Sigmoid colon (tissue), 7 donors: ENCODE results near the gene TUBA3D. TPM values are rescaled to one million over a fixed set of nuclear protein-coding genes. Genes with fewer than 3 reads are reported as not detected.
"Not testable (repeated sequence)": the region's sequence is repeated elsewhere in the genome, so short reads cannot be mapped to it uniquely, and the experiment has no call there.

Source experiments
- DNase-seq: peaks from one replicate; pipeline ENCODE4 v3.0.0-alpha.2; 2019
- H3K27ac ChIP-seq, 4 donors: fragments of 200-600 bp; sonication (generic); one replicate each; pipeline ENCODE4 v1.5.1; 2016 to 2019; ENCODE audit warnings: mild to moderate bottlenecking in 1 of 4
- H3K27me3 ChIP-seq, 3 donors: fragments of 200-600 bp; sonication (generic); one replicate each; pipeline ENCODE4 v1.5.1; 2019; ENCODE audit warnings: mild to moderate bottlenecking in 1 of 3
- H3K36me3 ChIP-seq, 4 donors: fragments of 200-600 bp; sonication (generic); one replicate each; pipeline ENCODE4 v1.5.1; 2016 to 2019
- H3K4me1 ChIP-seq, 4 donors: fragments of 200-600 bp; sonication (generic); one replicate each; pipeline ENCODE4 v1.5.1; 2017 to 2019
- H3K4me3 ChIP-seq, 4 donors: fragments of 200-600 bp; sonication (generic); one replicate each; pipeline ENCODE4 v1.5.1; 2017 to 2019; ENCODE audit warnings: mild to moderate bottlenecking in 2 of 4, moderate library complexity in 1 of 4
- H3K9me3 ChIP-seq, 4 donors: fragments of 200-600 bp in 3 of 4; sonication (generic) in 3 of 4; one replicate each; pipeline versions ENCODE4 v1.5.1 to v1.6.1; 2013 to 2019
- EP300 ChIP-seq, 4 donors: sonication (generic); formaldehyde crosslinking; IDR thresholded peaks; one replicate each; pipeline ENCODE4 v1.6.1; 2017; ENCODE audit warnings: antibody characterized with exemption in 4 of 4
- POLR2A ChIP-seq, 2 donors: fragments of 450-650 bp; IDR thresholded peaks; one replicate each; pipeline ENCODE4 v1.6.1; 2016; ENCODE audit warnings: antibody characterized with exemption in 2 of 2, mild to moderate bottlenecking in 2 of 2, moderate library complexity in 2 of 2
- POLR2AphosphoS5 ChIP-seq, 4 donors: sonication (generic); formaldehyde crosslinking; IDR thresholded peaks; one replicate each; pipeline ENCODE4 v1.6.1; 2017; ENCODE audit warnings: antibody characterized with exemption in 4 of 4
- WGBS, 2 donors: extraction: QIAGEN DNeasy Blood & Tissue Kit; methylation state at CpG; one replicate each; pipeline ENCODE4 v1.1.7; 2013; 5-methylcytosine and 5-hydroxymethylcytosine counted together
- intact Hi-C: fragments of 100-400 bp; cut with DNase I; formaldehyde crosslinking; loops from one replicate; pipeline ENCODE4 v1.15.1; 2023
- polyA plus RNA-seq, 3 donors: library from polyadenylated mRNA; stranded (reverse); fragments of 200-250 nt; gene quantifications; one replicate each; pipeline ENCODE4 v1.2.3, GENCODE V29; 2013
- total RNA-seq, 4 donors: library from RNA; depleted of rRNA; stranded (reverse); fragments of >200 nt; gene quantifications; one replicate each; pipeline ENCODE4 v1.1.0, GENCODE V29; 2016
- TF ChIP-seq, protein P1 (sequence below), 4 experiments: fragments of 450-650 bp in 3 of 4; fragments of 200-600 bp in 1 of 4; IDR thresholded peaks; one replicate each; pipeline ENCODE4 v1.5.1; 2016 to 2019; ENCODE audit warnings: antibody characterized with exemption in 4 of 4, mild to moderate bottlenecking in 3 of 4, moderate library complexity in 2 of 4
- donor health status: healthy with polysubstance abuse.
- donor health status: Bipolar disorder and iron deficiency.
- donor health status: healthy.

The TUBA3D gene
- total and polyA plus RNA-seq, 7 donors = 0.54 to 0.60 TPM; not detected in 5

DNA sequence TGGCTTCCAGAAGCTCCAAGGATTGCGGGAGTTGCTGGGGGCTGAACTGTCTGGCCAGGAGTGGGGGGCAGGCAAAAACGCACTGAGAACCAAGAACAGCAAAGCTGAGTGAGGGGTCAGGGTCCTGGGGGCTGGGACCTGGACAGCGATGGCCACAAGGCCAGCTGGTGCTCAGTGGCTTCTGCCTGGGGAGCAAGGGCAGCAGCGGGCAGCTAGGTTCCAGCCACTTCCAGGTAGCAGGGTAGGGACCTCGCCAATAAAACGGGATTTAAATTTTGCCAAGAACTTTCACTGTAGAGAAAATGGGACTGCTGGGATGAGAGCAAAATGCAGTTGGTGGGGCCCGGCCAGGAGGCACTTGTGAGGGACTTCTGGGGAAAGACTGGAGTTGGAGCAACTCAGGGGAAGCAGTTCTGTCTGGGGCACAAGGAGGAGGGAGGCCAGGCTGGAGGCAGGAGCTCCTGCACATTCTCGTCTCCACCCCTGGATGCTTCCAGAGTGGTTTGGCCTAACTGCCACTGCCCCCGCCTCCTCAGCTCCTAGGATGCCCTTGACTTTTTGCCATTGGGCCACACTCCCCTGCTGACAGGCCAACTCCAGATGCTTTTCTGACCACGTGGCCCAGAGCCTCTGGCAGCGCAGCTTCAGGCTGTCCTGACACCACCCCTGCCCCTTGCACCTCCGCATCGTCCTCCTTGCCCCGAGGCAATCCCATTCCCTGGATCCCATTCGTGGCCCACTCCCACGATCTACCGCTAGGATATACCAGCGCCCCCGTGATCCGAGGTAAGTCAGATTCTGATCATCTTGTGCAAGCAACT lies 46.3 kb downstream of the TUBA3D start:
- no peaks in the 10 kb centered on the region for H3K27me3 ChIP-seq
- no peak overlapping the region for H3K4me3 ChIP-seq
- H3K27ac ChIP-seq = no peak overlapping the region
- H3K9me3 ChIP-seq = no peaks in the 10 kb centered on the region
- DNase-seq = peak; percentile 62
- peaks cover 0 to 35% (median 13%) of the 10 kb centered on the region in 4 donors for H3K36me3 ChIP-seq
- peaks cover 0 to under 1% (median 0%) of the 10 kb centered on the region in 4 donors for H3K4me1 ChIP-seq
- intact Hi-C loops = no loop called here
- TF ChIP-seq POLR2AphosphoS5 (IDR thresholded peaks at IDR 0.05) (no peak), POLR2A (IDR thresholded peaks at IDR 0.05) (no peak), EP300 (IDR thresholded peaks at IDR 0.05) (no peak)
- TF ChIP-seq, protein P1, sequence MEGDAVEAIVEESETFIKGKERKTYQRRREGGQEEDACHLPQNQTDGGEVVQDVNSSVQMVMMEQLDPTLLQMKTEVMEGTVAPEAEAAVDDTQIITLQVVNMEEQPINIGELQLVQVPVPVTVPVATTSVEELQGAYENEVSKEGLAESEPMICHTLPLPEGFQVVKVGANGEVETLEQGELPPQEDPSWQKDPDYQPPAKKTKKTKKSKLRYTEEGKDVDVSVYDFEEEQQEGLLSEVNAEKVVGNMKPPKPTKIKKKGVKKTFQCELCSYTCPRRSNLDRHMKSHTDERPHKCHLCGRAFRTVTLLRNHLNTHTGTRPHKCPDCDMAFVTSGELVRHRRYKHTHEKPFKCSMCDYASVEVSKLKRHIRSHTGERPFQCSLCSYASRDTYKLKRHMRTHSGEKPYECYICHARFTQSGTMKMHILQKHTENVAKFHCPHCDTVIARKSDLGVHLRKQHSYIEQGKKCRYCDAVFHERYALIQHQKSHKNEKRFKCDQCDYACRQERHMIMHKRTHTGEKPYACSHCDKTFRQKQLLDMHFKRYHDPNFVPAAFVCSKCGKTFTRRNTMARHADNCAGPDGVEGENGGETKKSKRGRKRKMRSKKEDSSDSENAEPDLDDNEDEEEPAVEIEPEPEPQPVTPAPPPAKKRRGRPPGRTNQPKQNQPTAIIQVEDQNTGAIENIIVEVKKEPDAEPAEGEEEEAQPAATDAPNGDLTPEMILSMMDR (IDR thresholded peaks at IDR 0.05) = no peak
- 84 to 91% methylated on average over 20 of the region's 20 CpGs for WGBS, 2 donors

DNA sequence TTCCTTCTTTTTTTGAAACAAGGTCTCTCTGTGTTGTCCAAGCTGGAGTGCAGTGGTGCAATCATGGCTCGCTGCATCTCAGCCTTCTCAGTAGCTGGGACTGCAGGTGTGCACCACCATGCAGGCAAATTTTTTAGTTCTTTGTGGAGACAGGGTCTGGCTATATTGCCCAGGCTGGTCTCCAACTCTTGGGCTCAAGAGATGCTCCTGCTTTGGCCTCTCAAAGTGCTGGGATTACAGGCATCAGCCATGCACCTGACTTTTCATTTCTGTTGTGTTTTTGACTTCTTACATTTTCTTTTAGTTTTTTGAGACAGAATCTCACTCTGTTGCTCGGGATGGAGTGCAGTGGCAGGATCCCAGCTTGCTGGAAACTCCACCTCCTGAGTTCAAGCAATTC lies 49.3 kb downstream of the TUBA3D start:
- H3K36me3 ChIP-seq, H3K27me3 ChIP-seq, intact Hi-C loops, H3K4me3 ChIP-seq, H3K9me3 ChIP-seq, H3K27ac ChIP-seq: not testable (repeated sequence)
- peak; percentile 32 for DNase-seq
- 89 to 96% methylated on average over 2 of the region's 2 CpGs for WGBS, 2 donors
- peaks cover 0 to 13% (median 4%) of the 10 kb centered on the region in 4 donors for H3K4me1 ChIP-seq

DNA sequence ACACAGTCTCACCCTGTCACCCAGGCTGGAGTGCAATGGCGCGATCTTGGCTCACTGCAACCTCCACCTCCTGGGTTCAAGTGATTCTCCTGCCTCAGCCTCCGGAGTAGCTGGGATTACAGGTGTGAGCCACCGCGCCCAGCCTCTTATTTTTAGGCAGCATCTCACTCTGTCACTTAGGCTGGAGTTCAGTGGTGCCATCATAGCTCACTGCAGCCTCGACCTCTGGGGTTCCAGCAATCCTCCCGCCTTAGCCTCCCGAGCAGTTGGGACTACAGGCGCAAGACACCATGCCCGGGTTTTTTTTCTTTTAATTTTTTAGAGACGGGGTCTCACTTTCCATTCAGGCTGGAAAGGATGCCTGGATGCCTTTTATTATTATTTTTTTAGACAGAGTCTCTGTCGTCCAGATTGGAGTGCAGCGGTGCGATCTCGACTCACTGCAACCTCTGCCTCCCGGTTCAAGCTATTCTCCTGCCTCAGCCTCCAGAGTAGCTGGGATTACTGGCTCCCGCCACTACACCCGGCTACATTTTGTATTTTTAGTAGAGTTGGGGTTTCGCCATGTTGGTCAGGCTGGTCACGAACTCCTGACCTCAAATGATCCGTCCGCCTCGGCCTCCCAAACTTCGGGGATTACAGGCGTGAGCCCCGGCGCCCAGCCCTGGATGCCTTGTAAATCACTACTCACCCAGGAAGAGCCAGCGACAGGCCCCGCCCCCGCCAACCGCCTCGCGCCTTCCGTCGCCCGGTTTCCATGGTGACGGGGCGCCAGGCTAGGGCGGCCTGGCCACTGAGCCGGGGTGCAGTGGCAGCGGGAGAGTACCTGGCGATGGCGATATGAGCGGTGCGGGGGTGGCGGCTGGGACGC lies 51.4 kb downstream of the TUBA3D start, which contains the start of gene CCDC74A:
Gene CCDC74A (plus strand): TSS at position 758 of the 871 bp plus-strand sequence. CDS start 83 bp downstream, at position 841.
- WGBS, 2 donors = 24 to 32% methylated on average over 41 to 42 of the region's 47 CpGs
- Histone ChIP-seq H3K4me3 (peak within 1 kb of the TSS; percentile 30 to 49 (median 42)), H3K27ac (peak within 1 kb of the TSS; percentile 10 to 46 (median 36)), H3K4me1 (peaks cover 0 to 13% (median 4%) of the 10 kb centered on the region in 4 donors)
- not testable (repeated sequence) for H3K9me3 ChIP-seq, H3K27me3 ChIP-seq, H3K36me3 ChIP-seq
- intact Hi-C loops = loop anchor here (2.0 kb wide), 1 partner anchor 35 kb away; the partner anchor contains the start of gene MZT2A
- peak; percentile 82 for DNase-seq

DNA sequence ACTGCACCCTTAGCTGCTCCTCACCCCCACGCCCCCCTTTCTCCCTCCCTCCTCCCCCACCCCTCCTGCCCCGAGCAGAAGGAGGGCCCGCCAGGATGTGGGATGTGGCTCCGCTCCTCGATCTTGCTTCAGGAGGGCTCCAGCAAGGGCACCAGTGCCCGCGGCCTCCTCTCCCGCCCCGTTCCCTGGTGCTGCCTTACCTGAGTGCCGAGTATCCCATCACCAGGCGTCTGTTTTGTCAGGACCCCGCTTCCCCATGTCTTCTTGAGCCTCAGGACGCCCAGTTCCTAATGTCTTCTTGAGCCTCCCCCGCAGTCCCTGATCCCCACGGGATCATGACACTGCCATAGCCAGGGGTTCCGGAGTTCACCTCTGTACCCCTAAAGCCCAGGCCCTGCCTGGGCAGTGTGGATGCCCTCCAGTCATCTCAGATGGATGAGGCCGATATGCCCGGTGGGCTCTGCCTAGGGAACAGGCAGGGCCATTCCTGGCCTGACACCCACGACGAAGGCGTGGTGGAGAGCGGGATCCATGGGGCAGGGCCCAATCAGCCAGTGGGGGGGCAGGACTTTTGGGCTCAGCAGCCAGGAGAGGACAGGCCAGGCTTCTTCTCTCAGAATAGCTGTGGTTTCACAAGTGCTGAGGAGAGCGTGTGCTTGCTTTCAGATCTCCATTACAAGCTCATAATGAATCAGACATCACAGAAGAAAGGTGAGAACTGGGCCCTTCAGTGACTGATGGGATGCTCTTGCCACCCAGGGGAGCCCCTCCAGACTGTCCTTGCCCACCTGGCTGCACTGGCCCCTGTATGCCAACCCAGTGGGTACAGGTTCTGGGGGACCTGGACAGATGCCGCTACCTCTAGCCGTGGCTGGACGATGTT lies 53.3 kb downstream of the TUBA3D start:
- H3K9me3 ChIP-seq, H3K36me3 ChIP-seq, H3K27me3 ChIP-seq, H3K27ac ChIP-seq, intact Hi-C loops: not testable (repeated sequence)
- peaks cover 0 to 13% (median 4%) of the 10 kb centered on the region in 4 donors for H3K4me1 ChIP-seq
- 65 to 69% methylated on average over 25 of the region's 26 CpGs for WGBS, 2 donors
- DNase-seq = peak; percentile 63
- peak overlapping the region in 3 of 4 donors; percentile 40 to 49 (median 45) for H3K4me3 ChIP-seq

DNA sequence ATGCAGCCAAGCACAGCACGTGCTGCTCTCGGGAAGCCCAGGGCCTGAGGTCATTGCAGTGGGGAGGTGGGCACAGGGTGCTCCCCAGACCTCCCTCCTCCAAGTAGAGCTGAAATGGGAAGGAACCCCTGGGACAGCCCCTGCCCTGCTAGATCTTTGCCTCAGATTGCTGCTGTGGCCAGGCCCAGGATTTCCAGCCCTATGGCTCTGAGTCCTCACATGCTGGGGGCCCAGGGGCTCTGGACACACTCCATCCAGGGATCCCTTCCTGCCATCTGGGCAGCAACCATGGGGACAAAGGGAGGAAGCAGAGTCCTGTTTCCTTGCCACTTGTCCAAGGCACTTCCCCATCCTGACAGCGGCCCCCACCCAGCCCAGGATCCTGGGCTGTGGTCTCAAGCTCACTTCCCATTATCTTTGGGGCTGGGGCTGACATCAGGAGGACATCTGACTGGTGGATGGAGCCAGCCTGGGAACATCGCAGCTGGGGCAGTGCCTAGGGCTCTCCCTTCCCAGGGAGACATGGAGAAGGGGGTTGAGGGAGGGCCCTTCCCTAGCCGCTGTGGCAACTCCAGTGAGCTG lies 54.0 kb downstream of the TUBA3D start:
- peak; percentile 47 for DNase-seq
- H3K27ac ChIP-seq = not testable (repeated sequence)
- 91 to 98% methylated on average over 5 of the region's 5 CpGs for WGBS, 2 donors

DNA sequence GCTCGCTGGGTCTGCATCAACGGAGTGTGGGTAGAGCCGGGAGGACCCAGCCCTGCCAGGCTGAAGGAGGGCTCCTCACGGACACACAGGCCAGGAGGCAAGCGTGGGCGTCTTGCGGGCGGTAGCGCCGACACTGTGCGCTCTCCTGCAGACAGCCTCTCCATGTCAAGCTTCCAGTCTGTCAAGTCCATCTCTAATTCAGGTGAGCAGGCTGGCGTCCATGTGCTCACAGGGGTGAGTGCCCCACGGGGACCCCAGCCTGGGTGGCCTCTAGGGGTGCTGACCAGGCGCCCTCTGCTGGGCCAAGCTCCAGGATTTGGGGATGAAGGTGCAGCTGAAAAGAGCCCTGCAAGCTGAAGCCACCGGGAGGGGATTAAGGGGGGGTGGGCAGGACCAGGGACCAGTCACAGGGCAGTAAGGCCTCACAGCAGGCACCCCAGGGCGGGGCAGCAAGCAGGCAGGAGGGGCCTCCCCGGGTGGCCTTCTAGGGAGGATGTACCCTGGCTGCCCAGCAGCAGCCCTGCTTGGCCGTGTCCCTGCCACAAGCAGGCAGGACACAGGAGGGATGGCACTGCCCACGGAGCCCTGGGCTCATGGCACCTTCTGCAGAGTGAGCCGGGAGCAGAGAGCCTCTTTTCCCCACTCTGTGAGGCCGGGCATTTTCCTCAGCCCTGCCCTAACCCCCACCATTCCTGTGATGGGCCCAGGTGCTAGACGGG lies 54.9 kb downstream of the TUBA3D start:
- intact Hi-C loops, H3K36me3 ChIP-seq, H3K4me3 ChIP-seq, H3K27ac ChIP-seq, H3K27me3 ChIP-seq, H3K9me3 ChIP-seq: not testable (repeated sequence)
- H3K4me1 ChIP-seq = peaks cover 0 to 13% (median 4%) of the 10 kb centered on the region in 4 donors
- DNase-seq = peak; percentile 40
- 83% methylated on average over 20 to 21 of the region's 22 CpGs for WGBS, 2 donors

More for the DNA sequence above, 54.0 kb downstream of the TUBA3D start:
- H3K36me3 ChIP-seq, intact Hi-C loops, H3K9me3 ChIP-seq, H3K27me3 ChIP-seq, H3K4me3 ChIP-seq: not testable (repeated sequence)
- peaks cover 0 to 13% (median 4%) of the 10 kb centered on the region in 4 donors for H3K4me1 ChIP-seq

DNA sequence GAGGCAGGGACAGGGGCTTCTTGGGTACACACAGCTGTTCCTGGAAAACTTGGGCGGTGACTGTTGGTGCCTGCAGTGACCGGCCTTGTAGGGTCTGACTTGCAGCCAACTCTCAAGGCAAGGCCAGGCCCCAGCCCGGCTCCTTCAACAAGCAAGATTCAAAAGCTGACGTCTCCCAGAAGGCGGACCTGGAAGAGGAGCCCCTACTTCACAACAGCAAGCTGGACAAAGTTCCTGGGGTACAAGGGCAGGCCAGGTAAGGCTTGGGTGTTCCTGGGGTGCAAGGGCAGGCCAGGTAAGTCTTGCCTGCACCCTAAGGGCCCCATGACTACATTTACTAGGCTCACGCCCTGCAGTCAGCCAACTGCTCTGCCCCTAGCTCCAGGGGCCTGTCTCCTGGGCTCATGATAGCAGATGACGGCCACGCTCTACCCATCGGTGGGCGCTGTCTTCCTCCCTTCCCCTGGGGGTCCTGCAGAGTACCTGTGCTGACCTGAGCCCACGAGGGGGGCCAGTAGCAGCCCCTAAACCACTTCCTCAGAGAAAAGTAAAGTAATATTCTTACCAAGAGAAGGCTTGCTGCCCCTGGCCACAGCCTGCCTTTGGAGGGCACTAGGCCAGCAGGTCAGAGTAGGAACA lies 55.7 kb downstream of the TUBA3D start:
- H3K36me3 ChIP-seq, H3K4me3 ChIP-seq, intact Hi-C loops, H3K9me3 ChIP-seq, H3K27ac ChIP-seq, H3K27me3 ChIP-seq: not testable (repeated sequence)
- peaks cover 0 to 13% (median 4%) of the 10 kb centered on the region in 4 donors for H3K4me1 ChIP-seq
- peak; percentile 19 for DNase-seq
- 85 to 87% methylated on average over 6 to 9 of the region's 11 CpGs for WGBS, 2 donors
